Stimulated activated CD8-positive, alpha-beta memory T cell treated with anti-CD3 and anti-CD28 coated beads, Interleukin-4, amount 100 ng/mL, for 4 hours (primary cell): ENCODE measurements around the gene ZFAND3.
A peak's percentile ranks its signal among the peaks of the same experiment; 100 is the strongest.

ENCODE experiments used
- DNase-seq, 2 donors: peaks; one replicate each; pipeline ENCODE4 v3.0.0-alpha.2; 2020; ENCODE audit warnings: low read depth in 2 of 2, low spot score in 1 of 2

Gene ZFAND3

GRCh38 chr6:37965964-37966676 is 146.6 kb downstream of the ZFAND3 start:
- DNase-seq, result no peak

GRCh38 chr6:37966801-37967200 is 147.3 kb downstream of the ZFAND3 start:
- DNase-seq, result no peak

GRCh38 chr6:37967651-37968050 is 148.1 kb downstream of the ZFAND3 start:
- DNase-seq, result no peak

GRCh38 chr6:37971266-37971665 is 151.7 kb downstream of the ZFAND3 start:
- no peak for DNase-seq

GRCh38 chr6:37971711-37972390 is 152.3 kb downstream of the ZFAND3 start:
- no peak for DNase-seq

- DNase-seq, result no peak
Measured at GRCh38 chr6:37972994-37973757, 153.6 kb downstream of the ZFAND3 start.

GRCh38 chr6:37974381-37974780 is 154.9 kb downstream of the ZFAND3 start:
- DNase-seq, result no peak

- DNase-seq, result no peak
Measured at GRCh38 chr6:37974943-37975342, 155.4 kb downstream of the ZFAND3 start.

GRCh38 chr6:37977715-37978114 is 158.2 kb downstream of the ZFAND3 start:
- no peak for DNase-seq

- DNase-seq, result no peak
Measured at GRCh38 chr6:37979392-37980221, 160.1 kb downstream of the ZFAND3 start.

GRCh38 chr6:37980222-37980595 is 160.7 kb downstream of the ZFAND3 start:
- no peak for DNase-seq

GRCh38 chr6:37981626-37982025 is 162.1 kb downstream of the ZFAND3 start:
- no peak for DNase-seq

GRCh38 chr6:37982317-37982716 is 162.8 kb downstream of the ZFAND3 start:
- DNase-seq, result no peak

GRCh38 chr6:37983720-37984501 is 164.4 kb downstream of the ZFAND3 start:
- DNase-seq, result no peak

GRCh38 chr6:37984578-37984977 is 165.1 kb downstream of the ZFAND3 start:
- DNase-seq, result no peak

GRCh38 chr6:37985355-37985754 is 165.8 kb downstream of the ZFAND3 start:
- peak in 1 of 2 donors; percentile 43 for DNase-seq

- DNase-seq, result no peak
Measured at GRCh38 chr6:37987018-37987417, 167.5 kb downstream of the ZFAND3 start.

- DNase-seq, result no peak
Measured at GRCh38 chr6:37987559-37987958, 168.0 kb downstream of the ZFAND3 start.

GRCh38 chr6:37988127-37988526 is 168.6 kb downstream of the ZFAND3 start:
- DNase-seq, result no peak

GRCh38 chr6:37988696-37989095 is 169.2 kb downstream of the ZFAND3 start:
- DNase-seq, result no peak
